ENCODE results near the gene SSTR3. TPM values are rescaled to one million over a fixed set of nuclear protein-coding genes. Genes with fewer than 3 reads are reported as not detected.
A peak's percentile ranks its signal among the peaks of the same experiment; 100 is the strongest.

Gene SSTR3
- total and polyA plus RNA-seq, 9 of the 15 experiments (the other 6 are each of a cell fraction or from before 2014, with no cell fraction given): 0.03 TPM; not detected in 8

- no peak for TF ChIP-seq STAT6 (CRISPR knock-in tag; IDR thresholded peaks at IDR 0.05)
- TF ChIP-seq HOMEZ (CRISPR knock-in tag; IDR thresholded peaks at IDR 0.05): no peak
- TF ChIP-seq ZNF175 (CRISPR knock-in tag; IDR thresholded peaks at IDR 0.05; ENCODE audit: low read depth): 0 out of 2 replicates have a peak, but pooled peaks have one; percentile 47
- 0 out of 4 replicates have a peak, but pooled peaks of 1 of the 2 experiments have one; percentile 12 for TF ChIP-seq TEAD1 (CRISPR knock-in tag; IDR thresholded peaks at IDR 0.05)
- TF ChIP-seq ZNF707 (CRISPR knock-in tag; conservative IDR thresholded peaks at IDR 0.05): no peak
- TF ChIP-seq EHMT2 (IDR thresholded peaks at IDR 0.05): no peak
- TF ChIP-seq JUND (IDR thresholded peaks at IDR 0.05; ENCODE audit: borderline replicate concordance, low read depth, low read length): peak; percentile 60; the same call in 1 of the 2 replicates
- TF ChIP-seq JUND (tag; IDR thresholded peaks at IDR 0.05; ENCODE audit: borderline replicate concordance, low read depth, low read length): no peak; the same call in 2 of the 3 replicates
- no peak for TF ChIP-seq GTF2B (IDR thresholded peaks at IDR 0.05; ENCODE audit: extremely low read depth, insufficient read length)
- TF ChIP-seq TCF7L2 (IDR thresholded peaks at IDR 0.05; ENCODE audit: low read depth, low read length): no peak
- peak; percentile 59 for TF ChIP-seq TFE3 (CRISPR knock-in tag; IDR thresholded peaks at IDR 0.05)
- peak; percentile 48; the same call in 1 of the 2 replicates for TF ChIP-seq MITF (IDR thresholded peaks at IDR 0.05)
- no peak for TF ChIP-seq MECOM (CRISPR knock-in tag; IDR thresholded peaks at IDR 0.05)
- TF ChIP-seq RAD51 (IDR thresholded peaks at IDR 0.05; ENCODE audit: borderline replicate concordance, low read depth): peak; percentile 21; the same call in 1 of the 2 replicates
- TF ChIP-seq L3MBTL2 (IDR thresholded peaks at IDR 0.05): peak; percentile 54; the same call in 1 of the 2 replicates
- TF ChIP-seq ZBTB8A (IDR thresholded peaks at IDR 0.05; ENCODE audit: partially characterized antibody): no peak
- TF ChIP-seq PYGO2 (tag; IDR thresholded peaks at IDR 0.05): no peak
- no peak for TF ChIP-seq MEIS2 (IDR thresholded peaks at IDR 0.05; ENCODE audit: partially characterized antibody)
- TF ChIP-seq IRF9 (tag; IDR thresholded peaks at IDR 0.05): no peak
Measured at GRCh38 chr22:37254867-37255233, 42.6 kb upstream of the SSTR3 start (continued).

Measured in K562 (cell line).